Measurements from ENCODE around the gene SH3BP5.
A peak's percentile ranks its signal among the peaks of the same experiment; 100 is the strongest.

Gene SH3BP5

DNA sequence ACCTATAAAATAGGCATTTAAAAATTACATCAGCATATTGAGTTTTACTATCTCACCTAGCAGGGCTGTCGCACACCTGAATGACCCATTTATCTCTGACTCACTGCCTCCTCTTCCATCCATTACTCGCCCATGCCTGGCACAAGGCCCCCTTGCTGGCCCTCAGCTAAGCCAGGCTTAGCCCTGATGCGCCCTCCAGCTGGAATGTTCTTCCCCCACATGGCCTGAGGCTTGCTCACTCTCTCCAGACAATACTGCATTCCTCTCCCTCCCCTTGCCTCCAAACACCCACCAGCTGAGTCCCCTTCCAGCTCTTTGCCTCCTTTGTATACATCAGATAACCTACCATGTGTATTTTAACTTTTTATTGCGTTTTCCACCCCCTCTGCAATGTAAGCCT is 7.2 kb downstream of the SH3BP5 start:
- peak; percentile 84 for DNase-seq (ENCODE audit: low spot score)

GRCh38 chr3:15324379-15324808 is 8.0 kb downstream of the SH3BP5 start:
- DNase-seq (ENCODE audit: low spot score) = no peak

- DNase-seq (ENCODE audit: low spot score) = no peak
Observed at GRCh38 chr3:15323063-15323462, 9.3 kb downstream of the SH3BP5 start.

DNA sequence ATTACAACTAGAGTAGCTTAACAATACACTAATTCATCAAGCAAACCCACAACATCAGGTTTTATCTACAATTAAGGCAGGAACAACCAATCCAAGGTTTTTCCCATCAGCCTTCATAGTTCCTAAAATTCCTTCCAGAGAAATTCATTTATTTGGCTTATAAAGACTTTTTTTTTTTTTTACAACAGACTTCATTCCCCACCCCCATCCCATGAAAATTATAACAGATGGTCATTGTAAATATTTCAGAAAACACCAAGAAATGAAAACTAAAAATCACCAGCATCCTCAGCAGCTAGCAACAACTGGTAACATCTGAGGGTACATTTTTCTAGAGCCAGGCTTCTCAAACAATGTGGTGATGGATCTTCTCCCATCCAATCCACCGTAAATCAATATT is 11.0 kb downstream of the SH3BP5 start:
- DNase-seq (ENCODE audit: low spot score) = no peak

- DNase-seq (ENCODE audit: low spot score) = peak; percentile 64
Observed at GRCh38 chr3:15319575-15319974, 12.8 kb downstream of the SH3BP5 start.

DNA sequence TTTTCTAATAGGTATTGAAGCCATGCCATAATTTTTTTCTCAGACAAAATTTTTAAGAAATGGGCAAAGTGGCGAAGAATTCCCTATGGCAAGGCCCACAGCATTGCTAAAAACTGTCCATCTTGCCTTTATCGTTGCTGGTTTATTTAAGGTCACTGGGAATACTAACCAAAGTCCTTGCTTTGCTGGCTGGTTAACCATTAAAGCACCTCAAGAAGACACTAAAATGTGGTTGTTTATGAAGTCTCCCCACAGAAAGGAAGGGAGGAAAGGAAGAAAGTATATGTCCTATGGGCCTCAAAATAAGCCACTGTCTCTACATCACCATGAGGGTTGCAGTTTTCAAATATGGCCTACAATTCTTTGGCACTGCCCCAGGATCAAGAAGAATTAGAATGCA is 13.2 kb downstream of the SH3BP5 start:
- DNase-seq (ENCODE audit: low spot score) = no peak

GRCh38 chr3:15318661-15319060 is 13.7 kb downstream of the SH3BP5 start:
- no peak for DNase-seq (ENCODE audit: low spot score)

- DNase-seq (ENCODE audit: low spot score) = no peak
Observed at GRCh38 chr3:15316998-15317435, 15.4 kb downstream of the SH3BP5 start.

DNA sequence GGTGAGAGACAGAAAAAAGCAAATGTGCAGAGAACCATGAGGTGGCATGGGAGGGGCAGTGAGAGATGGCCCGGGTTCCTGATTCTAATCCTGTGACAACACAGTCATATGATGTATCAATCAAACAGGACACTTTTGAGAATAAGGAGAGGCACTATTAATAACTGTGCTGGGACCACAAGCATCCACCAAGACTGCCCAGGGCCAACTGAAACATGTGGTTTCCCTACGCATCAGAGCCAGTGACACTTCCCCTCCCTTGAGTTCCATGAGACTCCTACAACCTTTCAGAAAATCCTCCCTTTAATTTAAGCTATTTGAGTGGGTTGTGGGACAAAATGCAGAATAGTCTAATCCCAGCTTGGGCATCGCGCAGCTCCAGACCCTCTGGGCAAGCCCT is 17.4 kb downstream of the SH3BP5 start:
- DNase-seq (ENCODE audit: low spot score) = no peak

GRCh38 chr3:15314276-15314675 is 18.1 kb downstream of the SH3BP5 start:
- no peak for DNase-seq (ENCODE audit: low spot score)

DNA sequence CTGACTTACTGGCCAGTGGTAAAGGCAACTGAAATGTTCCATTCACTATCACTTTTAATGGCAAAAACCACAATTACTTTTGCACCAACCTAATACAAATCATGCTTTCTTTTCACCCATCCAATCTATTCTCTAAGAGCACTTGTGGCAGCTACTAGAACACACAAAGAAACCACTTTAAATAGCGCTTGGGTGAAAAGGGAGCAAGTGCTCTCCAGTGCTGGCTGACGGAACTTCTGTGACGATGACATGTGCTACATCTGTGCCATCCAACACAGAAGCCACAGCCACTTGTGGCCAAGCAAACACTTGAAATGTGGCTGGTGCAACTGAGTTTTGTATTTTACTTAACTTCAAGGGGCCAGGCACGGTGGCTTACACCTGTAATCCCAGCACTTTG is 18.9 kb downstream of the SH3BP5 start:
- DNase-seq (ENCODE audit: low spot score) = no peak

DNA sequence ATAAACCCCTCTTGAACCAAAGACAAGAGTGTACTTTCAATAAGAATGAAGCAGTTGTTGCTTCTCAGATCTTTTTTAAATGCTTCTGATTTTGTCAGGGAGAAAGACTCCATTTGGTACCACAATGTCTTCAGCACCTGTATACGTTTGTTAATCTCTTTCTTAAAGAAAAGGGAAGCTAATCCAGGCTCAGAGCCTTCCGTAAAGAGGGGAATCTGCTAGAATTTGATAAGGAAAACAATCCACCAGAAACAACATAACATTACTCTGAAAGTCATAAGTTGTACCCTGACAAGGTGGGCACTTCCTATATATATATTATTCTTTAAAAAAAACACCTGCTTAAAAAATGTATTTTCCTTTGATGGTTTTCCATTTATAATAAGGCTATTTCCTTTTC is 19.8 kb downstream of the SH3BP5 start:
- DNase-seq (ENCODE audit: low spot score) = no peak

- peak; percentile 84 for DNase-seq (ENCODE audit: low spot score)
Observed at GRCh38 chr3:15310491-15311370, 21.7 kb downstream of the SH3BP5 start.

DNA sequence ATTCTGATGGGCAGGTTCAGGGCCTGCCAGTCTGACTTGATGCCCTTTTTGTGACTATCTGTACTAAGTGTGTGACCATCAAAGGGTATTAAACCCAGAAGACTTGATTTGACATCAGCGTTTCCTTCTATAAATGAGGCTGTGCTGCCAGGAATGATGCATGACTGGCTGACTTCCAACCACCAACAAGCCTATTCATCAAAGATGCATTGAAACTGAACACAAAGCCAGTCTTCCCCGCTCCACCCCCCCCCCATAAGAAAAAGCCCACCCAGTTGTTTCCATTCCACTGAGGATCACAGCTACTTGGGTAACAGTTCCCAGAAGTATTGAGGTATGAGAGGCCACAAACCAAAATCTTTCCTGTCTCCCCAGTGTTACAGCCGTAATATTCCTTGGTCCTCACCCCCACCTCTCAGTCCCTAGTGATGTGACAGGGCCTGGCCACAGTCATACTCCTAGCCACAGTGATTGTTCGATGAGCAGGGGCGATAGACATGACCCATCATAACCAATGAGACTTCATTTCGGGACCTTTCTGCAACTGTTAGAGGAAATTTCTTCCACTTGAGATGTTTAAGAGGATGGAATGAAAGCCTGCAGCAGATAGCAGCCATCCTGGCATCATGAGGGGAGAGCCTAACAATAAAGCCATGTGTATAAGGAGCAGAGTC is 22.6 kb downstream of the SH3BP5 start:
- DNase-seq (ENCODE audit: low spot score) = peak; percentile 34

- no peak for DNase-seq (ENCODE audit: low spot score)
Observed at GRCh38 chr3:15307580-15307979, 24.8 kb downstream of the SH3BP5 start.

- DNase-seq (ENCODE audit: low spot score) = no peak
Observed at GRCh38 chr3:15306979-15307359, 25.4 kb downstream of the SH3BP5 start.

DNA sequence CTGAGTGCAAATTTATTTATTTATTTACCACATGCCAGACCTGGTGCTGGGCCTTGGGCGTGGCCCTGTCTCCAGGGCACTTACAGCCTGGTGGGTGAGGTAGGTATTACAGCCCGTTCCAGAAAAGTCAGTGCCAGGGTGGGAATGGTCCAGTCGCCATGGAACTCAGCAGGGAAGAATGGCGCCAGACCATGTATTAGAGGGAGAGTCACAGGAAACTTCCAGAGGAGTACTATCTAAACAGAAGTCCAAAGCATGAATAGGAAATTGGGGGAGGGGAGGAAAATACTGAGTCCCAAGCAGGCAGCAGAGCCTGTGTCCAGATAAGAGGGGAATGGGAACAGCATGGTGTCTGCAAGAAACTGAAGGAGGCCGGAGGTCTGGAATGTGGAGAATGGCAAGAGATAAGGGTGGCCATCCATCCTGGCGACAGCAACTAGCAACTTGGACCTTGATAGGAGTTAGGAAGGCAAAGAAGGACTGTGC is 27.0 kb downstream of the SH3BP5 start:
- DNase-seq (ENCODE audit: low spot score) = peak; percentile 15

GRCh38 chr3:15303728-15304127 is 28.7 kb downstream of the SH3BP5 start:
- no peak for DNase-seq (ENCODE audit: low spot score)

- no peak for DNase-seq (ENCODE audit: low spot score)
Observed at GRCh38 chr3:15303216-15303615, 29.2 kb downstream of the SH3BP5 start.

- DNase-seq (ENCODE audit: low spot score) = no peak
Observed at GRCh38 chr3:15301761-15302160, 30.6 kb downstream of the SH3BP5 start.

GRCh38 chr3:15300323-15301078 is 31.9 kb downstream of the SH3BP5 start:
- DNase-seq (ENCODE audit: low spot score) = peak; percentile 92

- no peak for DNase-seq (ENCODE audit: low spot score)
Observed at GRCh38 chr3:15299036-15299435, 33.4 kb downstream of the SH3BP5 start.

DNA sequence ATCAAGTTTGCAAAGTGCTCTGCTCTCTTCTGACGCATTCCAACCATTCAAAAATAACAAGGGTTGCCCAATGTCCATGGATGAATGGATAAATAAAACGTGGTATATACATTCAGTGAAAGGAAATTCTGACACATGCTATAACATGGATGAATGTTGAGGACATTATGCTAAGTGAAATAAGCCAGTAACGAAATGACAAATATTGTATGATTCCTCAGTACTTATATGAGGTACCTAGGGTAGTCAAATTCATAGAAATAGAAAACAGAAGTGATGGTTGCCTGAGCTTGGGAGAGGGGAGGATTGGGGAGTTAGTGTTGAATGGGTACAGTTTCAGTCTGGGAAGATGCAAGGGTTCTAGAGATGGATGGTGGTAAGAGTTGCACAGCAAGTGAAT is 33.9 kb downstream of the SH3BP5 start:
- DNase-seq (ENCODE audit: low spot score) = no peak
